GM19023 (cell line): Measurements from ENCODE around the gene NPIPB9.

Experiments used
- ATAC-seq: cut with Tn5 transposase; IDR thresholded peaks from one replicate; pipeline ENCODE4 v1.9.1; 2021; ENCODE audit warnings: mild to moderate bottlenecking, moderate library complexity; ENCODE audit not compliant: unreplicated experiment

NPIPB9 gene

GRCh38 chr16:28821874-28822519, 70.4 kb downstream of the NPIPB9 start:
- ATAC-seq, result no peak
